ENCODE results near the gene CBX8. TPM values are rescaled to one million over a fixed set of nuclear protein-coding genes. Genes with fewer than 3 reads are reported as not detected.
A peak's percentile ranks its signal among the peaks of the same experiment; 100 is the strongest.

Gene CBX8
- total and polyA plus RNA-seq, 2 of the 13 experiments (the other 11 are each of a cell fraction or from before 2014, with no cell fraction given) = 0.34 to 12.6 TPM

GRCh38 chr17:79798299-79799173 lies 1.7 kb upstream of the CBX8 start (continued):
- TF ChIP-seq ZBTB40 (IDR thresholded peaks at IDR 0.05) = no peak
- TF ChIP-seq ZBTB40 (CRISPR knock-in tag; IDR thresholded peaks at IDR 0.05) = peak; percentile 23; the same call in 1 of the 2 replicates
- TF ChIP-seq ZIK1 (CRISPR knock-in tag; IDR thresholded peaks at IDR 0.05; ENCODE audit: borderline replicate concordance, low read depth) = 0 out of 2 replicates have a peak, but pooled peaks have one; percentile 56
- TF ChIP-seq, protein P1, sequence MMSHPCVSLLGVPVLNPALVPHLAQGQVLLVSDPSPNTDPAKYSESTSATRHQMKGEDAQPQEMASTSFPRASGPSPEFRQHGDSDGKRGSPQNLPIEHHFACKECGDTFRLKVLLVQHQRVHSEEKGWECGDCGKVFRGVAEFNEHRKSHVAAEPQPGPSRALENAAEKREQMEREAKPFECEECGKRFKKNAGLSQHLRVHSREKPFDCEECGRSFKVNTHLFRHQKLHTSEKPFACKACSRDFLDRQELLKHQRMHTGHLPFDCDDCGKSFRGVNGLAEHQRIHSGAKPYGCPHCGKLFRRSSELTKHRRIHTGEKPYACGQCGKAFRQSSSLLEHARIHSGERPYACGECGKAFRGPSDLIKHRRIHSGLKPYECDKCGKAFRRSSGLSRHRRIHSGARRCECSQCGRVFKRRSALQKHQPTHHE (CRISPR knock-in tag; IDR thresholded peaks at IDR 0.05; ENCODE audit: borderline replicate concordance) = 0 out of 2 replicates have a peak, but pooled peaks have one; percentile 22
- TF ChIP-seq, protein P2, sequence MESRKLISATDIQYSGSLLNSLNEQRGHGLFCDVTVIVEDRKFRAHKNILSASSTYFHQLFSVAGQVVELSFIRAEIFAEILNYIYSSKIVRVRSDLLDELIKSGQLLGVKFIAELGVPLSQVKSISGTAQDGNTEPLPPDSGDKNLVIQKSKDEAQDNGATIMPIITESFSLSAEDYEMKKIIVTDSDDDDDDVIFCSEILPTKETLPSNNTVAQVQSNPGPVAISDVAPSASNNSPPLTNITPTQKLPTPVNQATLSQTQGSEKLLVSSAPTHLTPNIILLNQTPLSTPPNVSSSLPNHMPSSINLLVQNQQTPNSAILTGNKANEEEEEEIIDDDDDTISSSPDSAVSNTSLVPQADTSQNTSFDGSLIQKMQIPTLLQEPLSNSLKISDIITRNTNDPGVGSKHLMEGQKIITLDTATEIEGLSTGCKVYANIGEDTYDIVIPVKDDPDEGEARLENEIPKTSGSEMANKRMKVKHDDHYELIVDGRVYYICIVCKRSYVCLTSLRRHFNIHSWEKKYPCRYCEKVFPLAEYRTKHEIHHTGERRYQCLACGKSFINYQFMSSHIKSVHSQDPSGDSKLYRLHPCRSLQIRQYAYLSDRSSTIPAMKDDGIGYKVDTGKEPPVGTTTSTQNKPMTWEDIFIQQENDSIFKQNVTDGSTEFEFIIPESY (CRISPR knock-in tag; IDR thresholded peaks at IDR 0.05) = peak; percentile 71; the same call in 1 of the 2 replicates
- TF ChIP-seq ZFP90 (CRISPR knock-in tag; IDR thresholded peaks at IDR 0.05; ENCODE audit: borderline replicate concordance) = peak; percentile 64; the same call in 1 of the 2 replicates
- TF ChIP-seq TFAP4 (IDR thresholded peaks at IDR 0.05; ENCODE audit: borderline replicate concordance, low read depth) = no peak
- no peak for TF ChIP-seq HNF1A (IDR thresholded peaks at IDR 0.05; ENCODE audit: low read depth)
- no peak for TF ChIP-seq HNF1A (CRISPR knock-in tag; IDR thresholded peaks at IDR 0.05; ENCODE audit: borderline replicate concordance)

All from HepG2 (cell line).